Fibroblast of upper back skin (primary cell): ENCODE measurements around the gene SHISA9.
A peak's percentile ranks its signal among the peaks of the same experiment; 100 is the strongest.

ENCODE experiments used
- DNase-seq: peaks from one replicate; pipeline ENCODE4 v3.0.0-alpha.2; 2013

The SHISA9 gene

GRCh38 chr16:12959072-12959471 lies 57.7 kb downstream of the SHISA9 start:
- DNase-seq, result no peak

DNA sequence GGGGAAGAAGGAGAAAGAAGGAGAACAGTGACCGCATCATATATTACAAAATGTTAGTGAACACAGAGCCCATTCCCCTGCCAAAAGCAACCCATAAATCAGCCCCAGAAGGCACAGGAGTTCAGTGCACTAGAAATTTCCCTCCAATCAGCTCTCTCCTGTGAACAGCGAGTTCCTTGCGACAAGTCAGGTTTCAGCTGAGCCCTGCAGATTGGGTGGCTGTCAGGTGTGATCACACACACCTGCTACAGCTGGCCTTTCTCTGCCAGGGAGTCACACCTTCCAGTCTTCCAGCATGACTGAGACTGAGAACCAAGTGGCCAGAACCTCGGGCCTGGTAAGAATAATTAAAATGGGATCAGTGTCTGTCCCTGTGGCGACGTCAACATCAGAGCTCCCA lies 60.2 kb downstream of the SHISA9 start:
- DNase-seq, result no peak

GRCh38 chr16:12964461-12964860 lies 63.1 kb downstream of the SHISA9 start:
- no peak for DNase-seq

- no peak for DNase-seq
Measured at GRCh38 chr16:12965274-12965804, 63.9 kb downstream of the SHISA9 start.

GRCh38 chr16:12971241-12971640 lies 69.8 kb downstream of the SHISA9 start:
- peak; percentile 28 for DNase-seq

DNA sequence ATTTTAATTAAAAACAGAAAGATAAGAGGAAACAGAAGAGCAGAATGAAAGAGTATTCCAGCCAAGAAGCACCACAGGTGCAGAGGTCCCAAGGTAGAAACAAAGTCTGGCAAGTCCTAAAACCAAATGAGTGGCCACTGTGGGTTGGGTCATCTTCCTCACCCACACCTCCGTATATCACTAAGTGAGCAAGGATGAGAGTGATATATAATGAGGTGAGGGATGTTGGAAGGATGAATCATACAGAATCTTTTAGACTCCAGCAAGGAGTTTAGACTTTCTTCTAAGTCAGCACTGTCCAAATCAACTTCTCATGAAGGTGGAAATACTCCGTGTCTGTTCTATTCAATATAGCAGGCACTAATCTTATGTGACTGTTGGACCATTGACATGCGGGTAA lies 70.8 kb downstream of the SHISA9 start:
- DNase-seq, result no peak

GRCh38 chr16:12975766-12976165 lies 74.4 kb downstream of the SHISA9 start:
- no peak for DNase-seq

- DNase-seq, result no peak
Measured at GRCh38 chr16:12976496-12976895, 75.1 kb downstream of the SHISA9 start.

DNA sequence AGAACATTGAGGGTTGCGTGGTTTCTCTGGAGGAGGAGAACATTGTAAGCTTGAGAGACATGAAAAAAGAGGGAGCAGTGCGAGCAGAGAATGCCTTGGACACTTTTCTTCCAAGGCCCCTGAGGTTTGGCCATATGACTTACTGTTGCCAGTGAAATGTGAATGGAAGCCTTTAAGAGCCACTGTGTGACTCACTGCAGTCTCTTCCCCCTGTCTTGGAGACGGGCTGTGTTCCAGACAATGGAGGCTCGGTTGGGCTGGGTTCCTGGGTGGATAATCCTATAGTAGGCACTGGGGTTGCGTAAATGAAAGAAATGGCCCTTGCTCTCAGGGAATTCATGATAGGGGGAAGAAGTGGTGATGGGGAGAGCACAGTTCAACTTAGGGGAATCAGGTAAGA lies 75.5 kb downstream of the SHISA9 start:
- no peak for DNase-seq

GRCh38 chr16:12985516-12985915 lies 84.1 kb downstream of the SHISA9 start:
- no peak for DNase-seq

DNA sequence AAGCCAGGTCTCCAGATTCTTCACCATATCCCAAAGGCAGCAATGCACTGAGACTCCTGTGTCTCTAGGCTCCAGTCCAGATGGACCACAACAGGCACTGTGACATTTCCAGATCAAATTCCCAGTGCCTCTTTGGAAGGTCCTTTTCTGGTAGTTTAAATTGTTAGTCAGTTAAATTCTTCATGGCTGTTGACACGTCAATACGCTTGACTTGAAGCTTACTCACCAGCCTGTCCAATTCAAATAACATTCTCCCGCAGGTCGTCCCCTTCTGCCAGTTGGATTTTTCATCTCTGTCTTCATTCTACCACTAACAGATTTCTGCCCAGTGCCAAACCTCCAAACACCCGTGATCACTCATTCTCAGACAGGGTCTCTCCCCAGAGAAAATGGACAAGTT lies 86.7 kb downstream of the SHISA9 start:
- no peak for DNase-seq

DNA sequence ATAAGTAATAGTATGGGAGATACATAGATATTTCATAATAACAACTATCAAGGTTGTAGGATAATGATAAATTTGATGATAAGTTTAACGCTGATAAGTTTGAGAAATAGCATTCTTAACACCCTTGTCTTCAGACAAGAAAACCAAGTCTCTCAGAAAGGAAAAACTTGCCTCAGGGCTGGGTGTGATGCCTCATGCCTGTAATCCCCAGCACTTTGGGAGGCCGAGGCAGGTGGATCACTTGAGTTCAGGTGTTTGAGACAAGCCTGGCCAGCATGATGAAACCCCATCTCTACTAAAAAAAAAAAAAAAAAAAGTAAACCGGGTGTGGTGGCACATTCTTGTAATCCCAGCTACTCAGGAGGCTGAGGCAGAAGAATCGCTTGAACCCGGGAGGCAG lies 90.7 kb downstream of the SHISA9 start:
- no peak for DNase-seq

DNA sequence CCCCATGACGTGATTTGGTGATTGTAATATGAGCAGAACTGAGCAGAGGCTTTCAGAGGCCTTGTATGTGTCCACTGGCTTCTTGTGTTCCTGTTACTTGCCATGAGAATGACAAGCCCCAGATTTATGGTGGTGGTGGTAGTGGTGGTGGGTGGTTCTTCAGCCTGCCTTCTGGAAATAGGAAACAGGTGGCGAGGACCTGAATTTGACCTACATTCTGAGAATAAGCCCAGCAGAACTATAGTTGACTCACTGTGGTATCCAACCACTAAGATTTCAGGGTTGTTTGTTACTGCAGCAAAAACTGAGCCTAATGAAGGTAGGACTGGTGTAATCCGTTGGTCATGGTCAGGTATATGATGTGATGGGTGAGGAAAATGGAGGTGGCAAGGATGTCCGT lies 93.0 kb downstream of the SHISA9 start:
- DNase-seq, result no peak

GRCh38 chr16:12995721-12996372 lies 94.4 kb downstream of the SHISA9 start:
- no peak for DNase-seq

GRCh38 chr16:12998361-12999085 lies 97.1 kb downstream of the SHISA9 start:
- no peak for DNase-seq

DNA sequence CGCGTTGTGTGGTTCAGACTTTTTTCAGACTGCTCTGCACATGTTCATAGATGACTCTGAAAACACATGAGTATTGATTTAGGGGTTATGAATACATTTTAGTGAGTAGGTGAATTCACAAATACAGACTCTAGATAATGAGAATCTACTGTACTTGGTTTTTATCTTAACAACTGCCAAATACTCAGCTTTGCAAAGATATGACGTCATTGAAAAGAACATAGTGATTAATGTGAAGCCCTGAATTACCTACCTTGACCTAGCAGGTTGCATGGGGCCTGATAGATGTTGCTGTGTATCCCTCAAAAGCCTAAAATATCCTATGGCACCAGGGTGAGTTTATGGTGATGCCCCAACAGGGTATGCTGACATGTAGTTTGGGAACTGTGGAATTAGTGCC lies 98.0 kb downstream of the SHISA9 start:
- DNase-seq, result no peak

DNA sequence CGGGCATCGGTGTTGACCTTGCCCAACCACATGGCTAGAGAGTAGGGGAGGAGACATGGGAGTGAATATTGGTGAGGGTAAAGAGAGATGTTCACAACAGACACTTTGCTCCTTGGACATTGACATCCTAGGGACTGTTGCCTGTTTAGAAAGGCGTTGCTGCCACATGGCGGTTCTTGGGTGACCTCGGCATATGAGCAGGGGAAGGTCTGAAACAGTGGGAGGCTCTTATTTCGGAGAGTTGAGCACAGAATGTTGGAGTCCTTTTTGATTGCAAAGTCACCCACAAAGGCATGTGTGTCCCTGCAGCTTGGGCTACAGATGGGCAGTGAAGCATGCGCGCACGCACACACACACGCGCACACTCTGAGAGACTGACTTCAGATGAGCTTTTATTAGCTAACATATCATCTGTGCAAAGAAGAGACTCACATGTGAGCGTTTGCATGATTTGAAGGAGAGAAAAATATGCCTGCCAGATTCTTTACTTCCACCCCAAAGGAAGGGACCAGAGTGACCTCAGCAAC lies 104.4 kb downstream of the SHISA9 start:
- DNase-seq, result no peak

DNA sequence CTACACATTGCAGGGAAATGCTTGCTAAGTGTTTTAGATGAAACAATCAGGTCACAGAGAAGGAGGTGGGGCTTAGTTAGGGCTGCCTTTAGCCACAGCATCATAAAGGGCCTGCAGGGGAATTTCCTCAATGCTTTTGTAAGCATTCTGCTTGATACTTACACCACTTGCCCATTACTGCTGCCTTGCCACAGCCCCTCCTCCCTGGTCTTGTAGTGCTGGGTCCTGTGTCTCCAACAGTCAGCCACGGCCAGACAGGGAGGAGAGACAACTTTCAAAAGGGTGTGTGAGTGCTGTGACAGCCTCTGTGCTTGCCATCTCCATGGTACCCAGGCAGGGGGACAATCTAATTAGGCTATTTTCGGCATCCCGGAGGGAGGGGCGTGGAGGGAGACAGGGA lies 111.2 kb downstream of the SHISA9 start:
- no peak for DNase-seq

GRCh38 chr16:13013043-13013442 lies 111.6 kb downstream of the SHISA9 start:
- DNase-seq, result no peak

DNA sequence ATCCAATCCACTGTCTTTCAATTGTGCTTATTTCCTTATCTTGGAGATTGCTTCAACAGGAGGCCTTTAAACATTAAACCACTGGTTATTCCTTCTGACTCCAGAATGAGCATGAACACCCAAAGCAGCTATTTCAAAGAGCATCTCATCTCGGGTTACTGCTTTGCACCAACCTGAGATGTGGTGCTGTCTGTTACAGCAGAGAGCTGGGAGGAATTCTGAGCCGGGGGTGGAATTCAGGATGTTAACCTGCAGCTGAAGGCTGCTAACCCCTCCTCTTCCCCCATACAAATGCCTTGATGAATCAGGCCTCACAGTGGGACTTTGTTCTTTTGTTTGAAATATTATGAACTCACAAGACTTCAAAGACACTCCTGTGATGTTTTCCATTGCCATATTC lies 113.1 kb downstream of the SHISA9 start:
- DNase-seq, result no peak

GRCh38 chr16:13018026-13018425 lies 116.6 kb downstream of the SHISA9 start:
- no peak for DNase-seq

DNA sequence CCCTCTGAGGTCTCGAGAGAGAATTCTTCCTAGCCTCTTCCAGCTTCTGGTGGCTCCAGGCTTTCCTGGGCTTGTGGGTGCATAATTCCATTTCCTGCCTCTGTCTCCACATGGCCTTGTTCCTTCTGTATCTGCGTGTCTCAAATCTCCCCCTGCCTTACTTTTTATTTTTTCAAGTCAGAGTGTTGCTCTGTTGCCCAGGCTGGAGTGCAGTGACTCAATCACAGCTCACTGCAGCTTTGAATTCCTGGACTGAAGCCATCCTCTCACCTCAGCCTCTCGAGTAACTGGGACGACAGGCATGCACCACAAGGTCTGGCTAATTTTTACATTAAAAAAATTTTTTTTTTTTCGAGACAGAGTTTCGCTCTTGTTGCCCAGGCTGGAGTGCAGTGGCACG lies 120.6 kb downstream of the SHISA9 start:
- DNase-seq, result no peak

GRCh38 chr16:13029786-13030185 lies 128.4 kb downstream of the SHISA9 start:
- DNase-seq, result no peak

- DNase-seq, result no peak
Measured at GRCh38 chr16:13030769-13031168, 129.4 kb downstream of the SHISA9 start.
